SH-SY5Y (cell line): ENCODE results near the gene SPPL2C.

Source experiments
- GATA2 ChIP-seq: IDR thresholded peaks from 2 replicates; pipeline ENCODE4 v1.6.1; 2011; ENCODE audit warnings: mild to moderate bottlenecking, low read depth, low read length
- GATA3 ChIP-seq: IDR thresholded peaks from 2 replicates; pipeline ENCODE4 v1.6.1; 2011; ENCODE audit warnings: low read depth, mild to moderate bottlenecking, low read length, moderate library complexity

GRCh38 chr17:45855691-45856336 lies 11.1 kb downstream of the SPPL2C start:
- TF ChIP-seq GATA2 (no peak), GATA3 (no peak)
